ENCODE measurements around the gene MAPRE3.

The MAPRE3 gene

DNA sequence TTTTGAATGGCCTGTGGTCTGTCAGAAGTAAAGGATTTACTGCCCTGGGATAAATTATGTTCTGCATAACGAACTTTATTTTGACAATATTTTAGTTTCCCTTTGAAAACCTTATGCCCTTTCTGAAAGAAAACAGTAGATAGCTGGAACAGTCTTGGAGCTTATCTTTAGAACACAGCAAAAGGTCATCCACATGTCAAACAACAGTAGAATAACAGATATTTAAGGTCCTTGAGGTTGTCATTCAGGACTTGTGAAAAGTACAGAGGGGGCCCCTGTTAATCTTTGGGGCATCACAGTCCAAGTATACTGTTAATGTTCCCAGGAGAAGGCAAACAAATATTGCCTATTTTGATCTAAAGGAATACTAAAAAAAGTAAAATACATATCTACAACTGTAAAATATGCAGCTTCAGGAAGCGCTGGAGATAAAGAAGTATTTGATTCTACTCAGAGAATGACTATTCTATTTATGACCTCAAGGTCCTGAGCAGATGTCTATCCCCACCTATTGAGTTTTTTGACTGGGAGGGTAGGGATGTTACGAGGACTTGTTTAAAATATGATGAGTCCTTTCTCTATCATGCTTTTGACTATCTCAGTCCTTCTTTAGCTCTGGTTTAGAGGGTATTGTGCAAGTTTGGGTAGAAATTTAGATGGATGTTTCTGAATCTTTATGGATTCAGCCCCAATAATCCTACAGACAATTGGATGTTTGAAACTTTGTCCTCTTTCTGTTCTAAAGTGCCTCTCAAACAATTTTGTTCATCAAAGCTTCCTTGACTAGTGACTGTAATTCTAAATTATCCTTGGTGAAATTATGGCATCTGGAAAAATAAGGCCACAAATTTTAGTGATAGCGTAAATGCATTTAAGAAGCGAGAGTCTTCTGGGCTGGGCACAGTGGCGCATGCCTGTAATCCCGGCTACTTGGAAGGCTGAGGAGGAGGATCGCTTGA is 37.3 kb downstream of the MAPRE3 start:
- Histone ChIP-seq H3K9me3 (ENCODE audit: low read length) (no peaks in the 10 kb centered on the region), H3K27ac (ENCODE audit: low read depth, low read length) (no peak overlapping the region), H3K4me1 (ENCODE audit: insufficient read depth, low read length) (no peaks in the 10 kb centered on the region), H3K9ac (ENCODE audit: low read length) (no peak overlapping the region), H3K27me3 (ENCODE audit: control insufficient read depth in 1 of 2, insufficient read depth in 2 of 2, low read length in 2 of 2) (no peaks in the 10 kb centered on the region), H3K36me3 (ENCODE audit: insufficient read depth, low read length) (no peaks in the 10 kb centered on the region), H3K4me3 (ENCODE audit: low read depth in 1 of 2, low read length in 2 of 2) (no peak overlapping the region)

DNA sequence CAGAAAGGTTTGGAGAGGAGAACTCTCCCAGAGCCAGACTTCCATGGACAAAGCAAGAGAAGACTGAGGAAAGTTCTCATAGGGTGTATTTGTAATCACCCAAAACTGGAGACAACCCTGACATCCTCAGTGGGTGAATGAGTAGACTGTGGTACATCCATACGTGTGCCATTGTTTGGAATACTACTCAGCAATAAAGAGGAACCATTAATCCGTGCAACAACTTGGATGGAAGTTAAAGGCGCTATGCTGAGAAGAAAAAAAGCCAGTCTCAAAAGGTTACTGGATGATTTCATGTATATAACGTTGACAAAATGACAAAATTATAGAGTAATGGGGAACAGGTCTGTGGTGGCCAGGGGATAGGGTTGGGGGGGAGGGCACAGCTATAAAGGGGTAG is 38.2 kb downstream of the MAPRE3 start:
- Histone ChIP-seq H3K27me3 (ENCODE audit: control insufficient read depth in 1 of 2, insufficient read depth in 2 of 2, low read length in 2 of 2) (no peaks in the 10 kb centered on the region), H3K4me3 (ENCODE audit: low read depth in 1 of 2, low read length in 2 of 2) (no peak overlapping the region), H3K36me3 (ENCODE audit: insufficient read depth, low read length) (no peaks in the 10 kb centered on the region), H3K9me3 (ENCODE audit: low read length) (no peaks in the 10 kb centered on the region), H3K4me1 (ENCODE audit: insufficient read depth, low read length) (no peaks in the 10 kb centered on the region), H3K27ac (ENCODE audit: low read depth, low read length) (no peak overlapping the region), H3K9ac (ENCODE audit: low read length) (no peak overlapping the region)

DNA sequence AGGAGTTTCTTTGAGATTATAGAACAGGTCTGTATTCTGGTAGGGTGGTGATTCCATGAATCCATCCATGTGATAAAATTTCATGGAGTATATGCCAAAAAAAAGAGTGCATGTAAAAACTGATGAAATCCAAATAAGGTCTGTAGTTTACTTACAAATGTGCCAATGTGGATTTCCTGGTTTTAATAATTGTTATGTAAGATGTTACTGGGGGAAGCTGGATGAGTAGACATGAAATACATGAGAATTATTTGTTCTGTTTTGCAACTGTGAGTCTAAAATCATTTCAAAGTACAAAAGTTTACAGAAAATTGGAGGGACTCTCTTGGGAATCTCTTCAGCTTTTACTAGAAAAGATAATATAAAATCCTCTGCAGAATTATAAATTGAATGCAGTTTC is 38.6 kb downstream of the MAPRE3 start:
- Histone ChIP-seq H3K27ac (ENCODE audit: low read depth, low read length) (no peak overlapping the region), H3K9ac (ENCODE audit: low read length) (no peak overlapping the region), H3K27me3 (ENCODE audit: control insufficient read depth in 1 of 2, insufficient read depth in 2 of 2, low read length in 2 of 2) (no peaks in the 10 kb centered on the region), H3K4me3 (ENCODE audit: low read depth in 1 of 2, low read length in 2 of 2) (no peak overlapping the region), H3K4me1 (ENCODE audit: insufficient read depth, low read length) (no peaks in the 10 kb centered on the region), H3K36me3 (ENCODE audit: insufficient read depth, low read length) (no peaks in the 10 kb centered on the region), H3K9me3 (ENCODE audit: low read length) (no peaks in the 10 kb centered on the region)

DNA sequence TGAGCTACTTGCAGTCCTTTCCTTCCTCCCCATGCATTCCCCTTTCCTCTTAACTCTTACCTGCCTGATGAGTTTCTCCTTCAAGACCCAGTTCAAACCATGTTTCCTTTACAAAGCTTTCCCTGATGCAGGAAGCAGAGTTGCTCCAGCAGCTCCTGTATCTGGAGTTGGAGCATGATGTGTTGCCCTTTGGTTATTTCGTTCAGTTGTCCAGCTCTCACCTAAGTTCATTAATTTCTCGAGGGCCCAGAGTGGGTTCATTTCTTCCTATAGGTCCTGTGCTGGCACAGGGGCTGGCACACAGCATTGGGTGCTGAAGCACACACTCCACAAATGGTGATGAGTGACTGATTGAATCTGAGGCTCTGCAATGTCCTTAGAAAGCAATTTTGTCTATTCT is 39.3 kb downstream of the MAPRE3 start:
- H3K27ac ChIP-seq (ENCODE audit: low read depth, low read length): no peak overlapping the region
- no peaks in the 10 kb centered on the region for H3K36me3 ChIP-seq (ENCODE audit: insufficient read depth, low read length)
- no peaks in the 10 kb centered on the region for H3K4me1 ChIP-seq (ENCODE audit: insufficient read depth, low read length)
- H3K9me3 ChIP-seq (ENCODE audit: low read length): no peaks in the 10 kb centered on the region
- H3K9ac ChIP-seq (ENCODE audit: low read length): no peak overlapping the region
- no peak overlapping the region for H3K4me3 ChIP-seq (ENCODE audit: low read depth in 1 of 2, low read length in 2 of 2)
- H3K27me3 ChIP-seq (ENCODE audit: control insufficient read depth in 1 of 2, insufficient read depth in 2 of 2, low read length in 2 of 2): no peaks in the 10 kb centered on the region

DNA sequence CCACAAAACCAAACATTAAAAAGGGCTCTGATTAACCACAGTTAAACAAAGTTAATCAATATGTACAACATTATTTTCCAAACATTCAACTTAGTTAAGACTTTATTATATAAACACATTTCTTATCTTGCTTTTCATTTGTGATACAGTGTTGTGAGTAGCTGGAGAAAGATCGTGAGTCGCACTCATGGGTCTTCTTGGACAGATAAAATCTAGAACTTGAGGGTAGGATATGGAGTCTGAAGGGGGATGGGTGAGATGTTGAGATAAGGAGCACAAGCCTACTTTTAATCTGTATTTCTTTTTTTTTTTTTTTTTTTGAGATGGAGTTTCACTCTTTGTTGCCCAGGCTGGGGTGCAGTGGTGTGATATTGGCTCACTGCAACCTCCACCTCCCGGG is 39.7 kb downstream of the MAPRE3 start:
- no peak overlapping the region for H3K9ac ChIP-seq (ENCODE audit: low read length)
- no peaks in the 10 kb centered on the region for H3K36me3 ChIP-seq (ENCODE audit: insufficient read depth, low read length)
- no peak overlapping the region for H3K27ac ChIP-seq (ENCODE audit: low read depth, low read length)
- H3K9me3 ChIP-seq (ENCODE audit: low read length): no peaks in the 10 kb centered on the region
- H3K4me3 ChIP-seq (ENCODE audit: low read depth in 1 of 2, low read length in 2 of 2): no peak overlapping the region
- no peaks in the 10 kb centered on the region for H3K4me1 ChIP-seq (ENCODE audit: insufficient read depth, low read length)
- H3K27me3 ChIP-seq (ENCODE audit: control insufficient read depth in 1 of 2, insufficient read depth in 2 of 2, low read length in 2 of 2): no peaks in the 10 kb centered on the region

DNA sequence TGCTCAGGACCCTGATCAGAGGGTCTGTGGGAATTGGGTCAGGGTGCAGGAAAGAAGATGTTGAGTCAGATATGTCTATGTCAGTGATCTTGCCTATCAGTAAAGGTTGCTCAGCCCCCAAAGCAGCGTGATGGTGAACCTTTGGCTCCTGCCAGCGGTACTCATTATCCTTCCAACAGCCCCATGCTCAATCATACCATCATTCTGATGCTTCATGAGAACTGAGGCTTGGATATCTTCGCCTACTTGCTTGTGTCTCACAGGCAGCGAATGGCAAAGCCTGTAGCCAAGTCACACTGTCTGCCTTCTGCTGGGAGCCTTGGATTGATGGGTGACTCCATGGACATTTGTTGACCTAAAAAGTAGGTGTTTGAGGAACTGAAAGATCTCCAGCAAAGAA is 43.3 kb downstream of the MAPRE3 start:
- H3K36me3 ChIP-seq (ENCODE audit: insufficient read depth, low read length): no peaks in the 10 kb centered on the region
- H3K4me3 ChIP-seq (ENCODE audit: low read depth in 1 of 2, low read length in 2 of 2): no peak overlapping the region
- H3K4me1 ChIP-seq (ENCODE audit: insufficient read depth, low read length): peaks cover 8% of the 10 kb centered on the region
- H3K9me3 ChIP-seq (ENCODE audit: low read length): no peaks in the 10 kb centered on the region
- no peak overlapping the region for H3K9ac ChIP-seq (ENCODE audit: low read length)
- H3K27me3 ChIP-seq (ENCODE audit: control insufficient read depth in 1 of 2, insufficient read depth in 2 of 2, low read length in 2 of 2): no peaks in the 10 kb centered on the region
- no peak overlapping the region for H3K27ac ChIP-seq (ENCODE audit: low read depth, low read length)

DNA sequence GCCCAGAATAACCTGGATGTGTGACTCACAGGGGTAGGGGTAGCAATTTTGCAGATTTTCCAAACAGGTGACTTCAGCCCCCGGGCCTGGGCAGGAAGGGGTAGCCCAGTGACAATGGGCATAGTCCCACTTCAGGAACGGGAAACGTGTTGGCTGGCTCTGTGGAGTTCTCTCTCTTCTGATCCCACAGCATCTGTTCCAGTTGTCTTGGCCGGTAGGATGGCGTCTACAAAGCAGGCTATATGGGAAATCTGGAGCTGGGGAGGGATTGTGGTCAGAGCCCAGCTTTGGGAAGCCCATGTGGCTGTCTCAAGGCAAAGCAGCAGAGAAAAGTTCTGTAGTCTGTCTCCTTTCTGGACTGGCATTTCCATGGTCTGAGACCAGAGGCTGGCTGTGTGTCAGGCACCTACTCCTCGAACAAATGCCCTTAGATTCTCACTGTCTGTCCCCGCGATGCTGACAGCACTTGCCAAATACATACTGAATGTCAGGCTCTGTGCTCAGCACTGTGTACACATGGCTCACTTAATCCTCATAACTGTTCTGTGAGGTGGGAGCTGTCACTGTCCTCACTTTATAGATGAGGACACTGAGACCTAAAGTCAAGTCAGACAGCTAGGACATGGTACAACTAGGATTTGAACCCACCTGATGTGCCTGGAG is 44.5 kb downstream of the MAPRE3 start:
- H3K9me3 ChIP-seq (ENCODE audit: low read length): no peaks in the 10 kb centered on the region
- no peak overlapping the region for H3K27ac ChIP-seq (ENCODE audit: low read depth, low read length)
- no peaks in the 10 kb centered on the region for H3K27me3 ChIP-seq (ENCODE audit: control insufficient read depth in 1 of 2, insufficient read depth in 2 of 2, low read length in 2 of 2)
- no peak overlapping the region for H3K4me3 ChIP-seq (ENCODE audit: low read depth in 1 of 2, low read length in 2 of 2)
- H3K36me3 ChIP-seq (ENCODE audit: insufficient read depth, low read length): no peaks in the 10 kb centered on the region
- no peak overlapping the region for H3K9ac ChIP-seq (ENCODE audit: low read length)
- H3K4me1 ChIP-seq (ENCODE audit: insufficient read depth, low read length): peaks cover 8% of the 10 kb centered on the region

DNA sequence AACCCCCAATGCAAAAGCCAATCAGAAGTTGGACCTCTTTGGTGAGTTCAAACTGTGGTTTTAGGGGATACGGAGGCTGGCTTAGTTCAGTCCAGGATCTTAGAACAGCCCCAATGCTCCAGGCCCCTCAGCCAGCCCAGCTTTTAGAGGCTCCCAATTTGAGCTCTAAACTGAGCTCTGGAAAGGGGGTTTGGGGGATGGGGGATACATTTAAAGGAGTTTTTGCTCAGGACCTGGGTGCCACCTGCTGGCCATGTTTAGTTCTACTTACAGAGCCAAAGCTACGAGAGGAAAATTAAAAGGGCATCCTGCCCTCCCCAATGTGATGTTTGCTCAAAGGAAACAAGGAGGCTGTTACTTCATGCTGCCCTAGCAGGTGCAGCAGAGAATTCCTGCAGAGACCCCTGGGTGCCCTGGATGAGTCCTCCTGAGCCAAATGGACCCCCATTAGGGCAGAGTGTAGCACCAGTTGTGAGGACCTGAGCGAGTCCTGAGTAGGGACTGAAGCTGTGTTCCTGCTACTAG is 46.4 kb downstream of the MAPRE3 start:
- Histone ChIP-seq H3K9ac (ENCODE audit: low read length) (no peak overlapping the region), H3K27me3 (ENCODE audit: control insufficient read depth in 1 of 2, insufficient read depth in 2 of 2, low read length in 2 of 2) (no peaks in the 10 kb centered on the region), H3K36me3 (ENCODE audit: insufficient read depth, low read length) (no peaks in the 10 kb centered on the region), H3K4me1 (ENCODE audit: insufficient read depth, low read length) (peaks cover 13% of the 10 kb centered on the region), H3K27ac (ENCODE audit: low read depth, low read length) (no peak overlapping the region), H3K9me3 (ENCODE audit: low read length) (no peaks in the 10 kb centered on the region), H3K4me3 (ENCODE audit: low read depth in 1 of 2, low read length in 2 of 2) (no peak overlapping the region)

DNA sequence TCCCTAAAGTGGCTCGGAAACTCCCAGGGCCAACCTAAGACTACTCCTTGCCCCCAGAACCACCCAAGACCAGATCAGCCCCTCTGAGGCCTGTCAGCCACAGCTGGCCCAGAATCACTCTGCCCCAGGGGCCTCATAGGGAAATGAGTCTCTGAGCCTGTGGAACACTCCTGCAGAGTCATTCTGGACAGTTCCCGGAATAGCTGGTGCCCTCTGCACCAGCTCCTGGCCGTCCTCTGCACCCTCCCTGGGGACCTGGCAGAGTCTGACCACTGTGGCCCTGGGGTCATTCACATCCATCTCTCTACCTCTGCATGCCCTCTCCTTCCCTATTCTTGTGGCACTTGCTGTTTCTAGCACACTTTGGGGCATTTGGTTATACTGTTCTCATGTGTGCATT is 47.7 kb downstream of the MAPRE3 start:
- H3K4me3 ChIP-seq (ENCODE audit: low read depth in 1 of 2, low read length in 2 of 2): no peak overlapping the region
- H3K4me1 ChIP-seq (ENCODE audit: insufficient read depth, low read length): peaks cover 13% of the 10 kb centered on the region
- H3K27me3 ChIP-seq (ENCODE audit: control insufficient read depth in 1 of 2, insufficient read depth in 2 of 2, low read length in 2 of 2): no peaks in the 10 kb centered on the region
- H3K36me3 ChIP-seq (ENCODE audit: insufficient read depth, low read length): peaks cover 12% of the 10 kb centered on the region
- H3K9me3 ChIP-seq (ENCODE audit: low read length): no peaks in the 10 kb centered on the region
- no peak overlapping the region for H3K9ac ChIP-seq (ENCODE audit: low read length)
- no peak overlapping the region for H3K27ac ChIP-seq (ENCODE audit: low read depth, low read length)

DNA sequence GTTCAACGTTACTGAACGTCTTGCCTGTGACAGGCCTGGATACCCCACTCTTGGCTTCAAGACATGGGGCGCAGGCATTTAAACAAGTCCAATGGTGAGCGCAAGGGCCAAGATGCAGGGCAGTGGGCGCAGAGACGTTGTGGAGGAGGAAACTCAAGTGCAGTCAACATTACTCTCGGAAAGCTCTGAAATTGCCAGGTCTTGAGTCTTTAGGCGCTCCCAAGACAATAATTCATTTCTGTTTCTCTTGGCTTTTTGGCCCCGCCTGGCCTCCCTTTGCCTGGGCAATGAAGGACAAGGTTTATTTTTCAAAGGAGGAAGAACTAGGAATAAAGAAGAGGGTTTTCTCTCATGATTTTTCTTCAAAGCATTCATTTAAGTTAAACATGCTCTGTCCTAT is 49.0 kb downstream of the MAPRE3 start:
- Histone ChIP-seq H3K4me1 (ENCODE audit: insufficient read depth, low read length) (peaks cover 13% of the 10 kb centered on the region), H3K27ac (ENCODE audit: low read depth, low read length) (no peak overlapping the region), H3K9ac (ENCODE audit: low read length) (no peak overlapping the region), H3K4me3 (ENCODE audit: low read depth in 1 of 2, low read length in 2 of 2) (no peak overlapping the region), H3K27me3 (ENCODE audit: control insufficient read depth in 1 of 2, insufficient read depth in 2 of 2, low read length in 2 of 2) (no peaks in the 10 kb centered on the region), H3K9me3 (ENCODE audit: low read length) (no peaks in the 10 kb centered on the region), H3K36me3 (ENCODE audit: insufficient read depth, low read length) (peaks cover 21% of the 10 kb centered on the region)

DNA sequence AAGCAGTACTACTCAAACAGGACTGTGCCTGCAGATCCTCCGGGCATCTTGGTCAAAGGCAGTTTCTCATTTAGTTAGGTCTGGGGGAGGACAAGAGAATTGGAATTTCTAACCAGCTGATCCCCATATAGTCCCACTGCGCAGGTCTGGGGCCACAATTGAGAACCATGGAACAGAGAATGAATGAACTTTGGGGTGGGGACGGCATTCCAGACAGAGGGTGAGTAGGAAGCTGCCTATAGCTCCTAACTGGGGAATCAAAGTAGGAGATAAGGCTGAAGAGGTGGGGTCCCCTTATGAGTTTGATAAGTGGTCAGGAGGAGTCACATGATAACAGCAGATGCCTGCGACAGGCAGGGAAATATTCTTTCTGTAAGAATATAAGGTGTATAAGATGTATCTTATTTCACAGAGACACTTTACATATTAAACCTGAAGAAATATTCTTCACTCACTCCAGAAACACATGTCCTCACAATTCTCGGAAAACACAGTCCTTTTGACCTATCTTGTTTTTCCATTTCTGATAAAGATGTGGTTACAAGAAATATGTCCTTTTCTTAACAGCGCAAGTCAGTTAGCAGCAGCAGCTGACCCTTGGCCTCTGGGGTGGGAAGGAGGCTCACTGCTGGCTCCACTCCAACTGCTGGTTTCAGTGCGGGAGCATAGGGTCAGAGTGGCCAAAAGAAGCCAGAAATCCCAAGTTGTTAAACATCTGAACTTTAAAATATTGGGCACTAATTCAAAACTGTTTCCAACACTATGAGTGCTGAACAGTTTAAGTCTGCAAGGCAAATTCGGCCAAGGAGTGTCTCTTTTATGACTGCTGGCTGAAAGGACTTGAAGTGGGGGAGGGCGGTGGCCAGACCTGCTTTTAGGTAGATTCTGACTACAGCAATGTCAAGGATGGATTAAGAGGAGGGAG is 49.8 kb downstream of the MAPRE3 start:
- Histone ChIP-seq H3K4me1 (ENCODE audit: insufficient read depth, low read length) (peaks cover 13% of the 10 kb centered on the region), H3K9ac (ENCODE audit: low read length) (no peak overlapping the region), H3K36me3 (ENCODE audit: insufficient read depth, low read length) (peaks cover 23% of the 10 kb centered on the region), H3K27ac (ENCODE audit: low read depth, low read length) (no peak overlapping the region), H3K27me3 (ENCODE audit: control insufficient read depth in 1 of 2, insufficient read depth in 2 of 2, low read length in 2 of 2) (no peaks in the 10 kb centered on the region), H3K9me3 (ENCODE audit: low read length) (no peaks in the 10 kb centered on the region), H3K4me3 (ENCODE audit: low read depth in 1 of 2, low read length in 2 of 2) (no peak overlapping the region)
